ENCODE data around the gene TM4SF20.

Gene TM4SF20

GRCh38 chr2:227322530-227323205 lies 56.4 kb downstream of the TM4SF20 start:
- Histone ChIP-seq H3K36me3 (ENCODE audit: insufficient read depth) (no peaks in the 10 kb centered on the region), H3K27ac (no peak overlapping the region), H3K79me2 (ENCODE audit: insufficient read depth, low read depth) (peaks cover 21% of the 10 kb centered on the region), H3K27me3 (ENCODE audit: insufficient read depth, low read depth) (no peaks in the 10 kb centered on the region), H2AFZ (ENCODE audit: low read depth) (no peak overlapping the region), H3K9ac (no peak overlapping the region), H3K4me2 (no peak overlapping the region), H3K4me1 (ENCODE audit: low read depth, poor library complexity, severe bottlenecking) (peaks cover 17% of the 10 kb centered on the region), H4K20me1 (ENCODE audit: insufficient read depth) (no peaks in the 10 kb centered on the region), H3K4me3 (IDR thresholded peaks at IDR 0.05; ENCODE audit: insufficient read depth, low read depth, low read length) (no peak overlapping the region)
- no peak for TF ChIP-seq CTCF (conservative IDR thresholded peaks at IDR 0.05; ENCODE audit: low read depth, low read length)

DNA sequence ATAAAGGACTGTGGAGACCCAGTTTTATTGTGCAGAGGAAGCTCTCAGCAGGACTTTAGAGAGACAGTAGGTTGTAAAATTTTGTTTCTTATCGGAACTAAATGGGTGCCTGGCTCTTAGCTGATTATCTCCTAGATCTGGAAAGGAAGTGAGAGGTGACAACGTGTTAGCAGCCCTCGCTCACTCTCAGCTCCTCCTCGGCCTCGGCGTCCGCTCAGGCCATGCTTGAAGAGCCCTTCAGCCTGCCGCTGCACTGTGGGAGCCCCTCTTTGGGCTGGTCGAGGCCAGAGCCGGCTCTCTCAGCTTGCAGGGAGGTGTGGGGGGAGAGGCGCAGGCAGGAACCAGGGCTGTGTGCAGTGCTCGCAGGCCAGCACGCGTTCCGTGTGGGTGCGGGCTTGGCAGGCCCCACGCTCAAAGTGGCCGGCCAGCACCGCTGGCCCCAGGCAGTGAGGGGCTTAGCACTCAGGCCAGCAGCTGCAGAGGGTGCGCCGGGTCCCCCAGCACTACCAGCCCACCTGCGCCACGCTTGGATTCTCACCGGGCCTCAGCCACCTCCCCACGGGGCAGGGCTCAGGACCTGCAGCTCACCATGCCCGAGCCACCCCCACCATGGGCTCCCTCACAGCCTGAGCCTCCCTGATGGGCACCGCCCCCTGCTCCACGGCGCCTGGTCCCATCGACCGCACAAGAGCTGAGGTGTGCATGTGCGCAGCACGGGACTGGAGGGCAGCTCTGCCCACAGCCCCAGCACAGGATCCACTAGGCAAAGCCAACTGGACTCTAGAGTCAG lies 58.6 kb downstream of the TM4SF20 start:
- no peak overlapping the region for H2AFZ ChIP-seq (ENCODE audit: low read depth)
- H3K4me3 ChIP-seq (IDR thresholded peaks at IDR 0.05; ENCODE audit: insufficient read depth, low read depth, low read length), result no peak overlapping the region
- no peak overlapping the region for H3K27ac ChIP-seq
- TF ChIP-seq CTCF (conservative IDR thresholded peaks at IDR 0.05; ENCODE audit: low read depth, low read length), result no peak
- no peaks in the 10 kb centered on the region for H3K36me3 ChIP-seq (ENCODE audit: insufficient read depth)
- H3K27me3 ChIP-seq (ENCODE audit: insufficient read depth, low read depth), result no peaks in the 10 kb centered on the region
- no peaks in the 10 kb centered on the region for H3K79me2 ChIP-seq (ENCODE audit: insufficient read depth, low read depth)
- H3K4me2 ChIP-seq, result no peak overlapping the region
- H4K20me1 ChIP-seq (ENCODE audit: insufficient read depth), result no peaks in the 10 kb centered on the region
- H3K9ac ChIP-seq, result no peak overlapping the region
- peaks cover 8% of the 10 kb centered on the region for H3K4me1 ChIP-seq (ENCODE audit: low read depth, poor library complexity, severe bottlenecking)

- Histone ChIP-seq H4K20me1 (ENCODE audit: insufficient read depth) (no peaks in the 10 kb centered on the region), H3K27ac (no peak overlapping the region), H3K4me2 (no peak overlapping the region), H3K4me3 (IDR thresholded peaks at IDR 0.05; ENCODE audit: insufficient read depth, low read depth, low read length) (no peak overlapping the region), H3K79me2 (ENCODE audit: insufficient read depth, low read depth) (no peaks in the 10 kb centered on the region), H2AFZ (ENCODE audit: low read depth) (no peak overlapping the region), H3K9ac (no peak overlapping the region), H3K27me3 (ENCODE audit: insufficient read depth, low read depth) (no peaks in the 10 kb centered on the region), H3K36me3 (ENCODE audit: insufficient read depth) (no peaks in the 10 kb centered on the region), H3K4me1 (ENCODE audit: low read depth, poor library complexity, severe bottlenecking) (no peaks in the 10 kb centered on the region)
- TF ChIP-seq CTCF (conservative IDR thresholded peaks at IDR 0.05; ENCODE audit: low read depth, low read length), result no peak
Measured at GRCh38 chr2:227317834-227318233, 61.3 kb downstream of the TM4SF20 start.

GRCh38 chr2:227313310-227313709 lies 65.8 kb downstream of the TM4SF20 start:
- H2AFZ ChIP-seq (ENCODE audit: low read depth), result no peak overlapping the region
- H3K4me3 ChIP-seq (IDR thresholded peaks at IDR 0.05; ENCODE audit: insufficient read depth, low read depth, low read length), result no peak overlapping the region
- H3K9ac ChIP-seq, result no peak overlapping the region

More at GRCh38 chr2:227313310-227313709, 65.8 kb downstream of the TM4SF20 start:
- Histone ChIP-seq H3K79me2 (ENCODE audit: insufficient read depth, low read depth) (no peaks in the 10 kb centered on the region), H3K27me3 (ENCODE audit: insufficient read depth, low read depth) (no peaks in the 10 kb centered on the region), H3K4me2 (no peak overlapping the region), H3K4me1 (ENCODE audit: low read depth, poor library complexity, severe bottlenecking) (peaks cover 9% of the 10 kb centered on the region), H3K36me3 (ENCODE audit: insufficient read depth) (no peaks in the 10 kb centered on the region), H3K27ac (no peak overlapping the region), H4K20me1 (ENCODE audit: insufficient read depth) (no peaks in the 10 kb centered on the region)
- TF ChIP-seq CTCF (conservative IDR thresholded peaks at IDR 0.05; ENCODE audit: low read depth, low read length), result no peak
